Ishikawa (cell line): ENCODE measurements around the gene ZBTB7C.

Source experiments
- EGR1 ChIP-seq: IDR thresholded peaks from 2 replicates; pipeline ENCODE4 v1.6.1; 2012
- EP300 ChIP-seq: IDR thresholded peaks from 2 replicates; pipeline ENCODE4 v1.6.1; 2012; ENCODE audit warnings: borderline replicate concordance
- TF ChIP-seq, protein P1 (sequence below): IDR thresholded peaks from 2 replicates; pipeline ENCODE4 v1.6.1; 2012

DNA sequence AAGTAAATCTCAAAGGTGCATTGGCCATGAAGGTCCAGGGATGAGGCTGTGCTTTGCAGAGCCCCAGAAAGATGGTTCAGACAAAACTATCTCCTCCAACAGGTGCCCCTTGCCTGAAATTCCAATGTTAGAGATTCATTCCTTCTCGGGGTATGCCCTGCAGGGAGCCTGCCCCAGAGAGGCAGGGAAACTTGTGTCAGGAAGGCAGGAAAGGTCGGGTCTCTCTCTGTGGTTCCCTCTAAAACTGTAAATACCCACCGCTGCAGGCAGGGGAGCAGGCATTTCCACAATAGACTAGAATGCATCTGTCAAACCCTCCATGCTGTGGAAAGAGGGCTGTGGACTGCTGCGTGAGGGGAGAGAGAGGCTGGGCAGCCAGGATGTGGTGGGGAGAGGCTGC is 271.0 kb downstream of the ZBTB7C start:
- TF ChIP-seq, protein P1, sequence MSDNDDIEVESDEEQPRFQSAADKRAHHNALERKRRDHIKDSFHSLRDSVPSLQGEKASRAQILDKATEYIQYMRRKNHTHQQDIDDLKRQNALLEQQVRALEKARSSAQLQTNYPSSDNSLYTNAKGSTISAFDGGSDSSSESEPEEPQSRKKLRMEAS, result no peak
- TF ChIP-seq EP300, result no peak
- TF ChIP-seq EGR1, result no peak
